NCI-H345 treated with DMSO at 0.1 percent for 48 hours (cell line): ENCODE results near the gene UQCRC2.
"Not testable (repeated sequence)": the region's sequence is repeated elsewhere in the genome, so short reads cannot be mapped to it uniquely, and the experiment has no call there.

ENCODE experiments used
- DNase-seq: peaks from one replicate; lab custom pipeline; 2025; ENCODE audit not compliant: unreplicated experiment; lab: John Stamatoyannopoulos, UW

UQCRC2 gene

GRCh38 chr16:22008215-22009059 is 55.3 kb downstream of the UQCRC2 start:
- no peak for DNase-seq

GRCh38 chr16:22010902-22011301 is 57.7 kb downstream of the UQCRC2 start:
- no peak for DNase-seq

- DNase-seq, result no peak
These were observed 59.1 kb downstream of the UQCRC2 start for GRCh38 chr16:22012241-22012640.

- no peak for DNase-seq
These were observed 60.3 kb downstream of the UQCRC2 start for GRCh38 chr16:22013486-22013885.

GRCh38 chr16:22014271-22014873 is 61.2 kb downstream of the UQCRC2 start:
- no peak for DNase-seq

DNA sequence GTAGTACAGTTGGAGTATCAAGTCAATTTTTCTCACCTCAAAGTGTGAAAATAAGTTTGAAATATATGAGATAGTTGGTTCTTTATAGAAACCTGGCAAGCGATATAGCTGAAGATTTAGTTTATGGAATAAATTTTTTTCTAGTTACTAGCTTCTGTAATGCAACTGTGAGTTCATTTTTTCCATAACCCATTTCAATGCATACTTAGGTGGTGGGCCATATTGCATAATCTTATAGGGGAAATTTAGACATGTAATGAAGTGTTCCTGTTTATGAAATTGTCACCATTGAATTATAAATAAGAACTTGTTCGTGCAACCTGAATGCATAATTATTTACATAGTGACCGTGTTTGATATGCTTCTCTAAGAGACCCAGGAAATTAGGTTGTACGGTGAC is 63.8 kb downstream of the UQCRC2 start:
- no peak for DNase-seq

DNA sequence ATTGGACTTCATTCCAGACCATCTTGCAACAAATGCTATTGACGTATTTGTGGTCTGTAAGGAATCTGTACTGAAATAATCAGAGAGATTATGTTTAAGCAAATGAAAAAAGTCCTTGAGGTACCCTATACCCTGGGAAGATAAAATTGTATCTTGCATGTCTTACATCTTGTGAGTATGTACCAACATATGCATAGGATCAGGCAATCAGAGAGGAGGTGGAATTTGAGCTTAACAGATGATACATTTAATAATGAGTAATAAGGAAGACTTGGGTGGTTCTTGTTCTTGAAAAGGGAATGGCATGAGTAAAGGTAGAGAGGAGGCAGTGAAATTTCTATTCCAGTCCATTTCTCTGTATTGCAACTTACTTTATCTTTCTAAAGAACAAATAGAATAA is 65.4 kb downstream of the UQCRC2 start:
- no peak for DNase-seq

DNA sequence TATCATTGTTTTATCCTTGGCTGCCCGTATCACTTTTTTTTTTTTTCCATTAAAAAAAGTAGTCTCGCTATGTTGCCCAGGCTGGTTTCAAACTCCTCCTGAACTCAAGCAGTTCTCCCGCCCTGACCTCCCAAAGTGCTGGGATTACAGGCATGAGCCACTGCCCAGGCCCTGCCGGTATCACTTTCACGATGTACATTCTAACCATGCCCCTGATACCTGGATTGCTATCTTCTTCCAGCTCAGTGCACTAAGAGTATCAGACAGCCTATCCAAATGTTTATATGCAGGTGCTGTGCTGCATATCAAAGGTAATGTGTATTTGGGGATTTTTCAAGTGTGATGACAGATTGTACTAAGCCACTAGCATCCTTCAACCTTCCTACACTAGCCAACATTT is 69.0 kb downstream of the UQCRC2 start:
- no peak for DNase-seq

DNA sequence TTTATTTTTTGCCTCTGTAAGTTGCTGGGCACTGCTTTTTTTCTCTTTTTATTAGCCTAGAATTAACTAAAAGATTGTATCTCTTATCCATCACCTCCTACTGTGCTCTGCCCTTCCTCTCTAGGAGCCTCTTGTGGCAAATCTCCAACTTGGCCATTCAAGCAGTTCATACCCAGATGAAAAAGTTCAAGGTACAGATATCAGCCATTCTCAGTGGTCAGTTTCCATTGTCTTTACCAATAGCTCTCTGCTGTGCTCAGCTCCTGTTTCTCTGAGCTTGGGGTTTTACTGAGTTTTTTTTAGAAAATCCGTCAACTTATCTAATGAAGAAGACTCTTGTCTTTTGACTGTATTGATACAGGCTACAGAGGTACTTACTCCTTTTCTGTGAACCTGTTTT is 70.3 kb downstream of the UQCRC2 start:
- no peak for DNase-seq

GRCh38 chr16:22024785-22025184 is 71.6 kb downstream of the UQCRC2 start:
- not testable (repeated sequence) for DNase-seq

DNA sequence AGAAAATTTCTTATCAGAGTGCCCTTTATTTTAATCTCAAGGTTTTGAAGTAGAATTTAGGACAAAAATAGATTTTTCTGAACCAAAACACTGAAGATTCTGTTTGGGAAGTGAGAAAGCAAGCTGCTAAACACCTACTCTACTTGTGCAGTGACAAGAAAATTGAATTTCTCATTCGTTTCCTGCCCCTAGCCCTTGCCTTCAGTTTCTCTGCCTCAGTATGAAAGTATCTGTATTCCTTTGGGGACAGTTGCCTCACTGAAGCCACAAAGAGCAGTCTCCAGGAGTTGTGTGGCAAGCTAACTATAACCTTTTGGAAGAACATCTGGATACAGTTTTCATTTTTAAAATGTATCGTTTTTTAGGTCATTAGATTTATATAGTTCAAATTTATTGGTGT is 74.5 kb downstream of the UQCRC2 start:
- DNase-seq, result no peak

DNA sequence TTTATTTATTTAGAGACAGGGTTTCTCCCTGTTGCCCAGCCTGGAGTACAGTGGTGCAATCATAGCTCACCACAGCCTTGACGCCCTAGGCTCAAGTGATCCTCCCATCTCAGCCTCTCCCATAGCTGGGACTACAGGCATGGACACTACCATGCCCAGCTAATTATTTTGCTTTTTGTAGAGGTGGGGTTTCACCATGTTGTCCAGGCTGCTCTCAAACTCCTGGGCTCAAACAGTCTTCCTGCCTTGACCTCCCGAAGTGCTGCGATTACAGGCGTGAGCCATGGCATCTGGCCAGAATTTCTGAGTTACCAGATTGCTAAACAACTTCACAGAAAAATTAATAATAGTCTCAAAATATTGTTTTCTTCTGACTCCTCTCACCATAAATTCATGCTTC is 76.5 kb downstream of the UQCRC2 start:
- no peak for DNase-seq

GRCh38 chr16:22030087-22030812 is 77.1 kb downstream of the UQCRC2 start:
- no peak for DNase-seq

- no peak for DNase-seq
These were observed 78.4 kb downstream of the UQCRC2 start for GRCh38 chr16:22031483-22032083.
